Keratinocyte (primary cell): ENCODE results near the gene PIN1.
"Not testable (repeated sequence)": the region's sequence is repeated elsewhere in the genome, so short reads cannot be mapped to it uniquely, and the experiment has no call there.

Source experiments
- EZH2 ChIP-seq: IDR thresholded peaks from one replicate; pipeline ENCODE4 v1.6.1; 2012; ENCODE audit warnings: inconsistent platforms, mild to moderate bottlenecking, low read length, moderate library complexity
- TF ChIP-seq, protein P1 (sequence below), 3 experiments: IDR thresholded peaks in 1 of 3; conservative IDR thresholded peaks in 1 of 3; optimal IDR thresholded peaks in 1 of 3; 2 replicates in 2 of 3; 3 replicates in 1 of 3; pipeline versions ENCODE3 to v1.5.1; 2011; ENCODE audit warnings: low read length in 3 of 3, mild to moderate bottlenecking in 3 of 3, moderate library complexity in 2 of 3, control low read depth in 1 of 3, inconsistent platforms in 1 of 3; ENCODE audit not compliant: insufficient read depth in 2 of 3; ENCODE audit errors: extremely low read depth in 1 of 3

GRCh38 chr19:9843626-9844273, 8.6 kb downstream of the PIN1 start:
- TF ChIP-seq, protein P1, sequence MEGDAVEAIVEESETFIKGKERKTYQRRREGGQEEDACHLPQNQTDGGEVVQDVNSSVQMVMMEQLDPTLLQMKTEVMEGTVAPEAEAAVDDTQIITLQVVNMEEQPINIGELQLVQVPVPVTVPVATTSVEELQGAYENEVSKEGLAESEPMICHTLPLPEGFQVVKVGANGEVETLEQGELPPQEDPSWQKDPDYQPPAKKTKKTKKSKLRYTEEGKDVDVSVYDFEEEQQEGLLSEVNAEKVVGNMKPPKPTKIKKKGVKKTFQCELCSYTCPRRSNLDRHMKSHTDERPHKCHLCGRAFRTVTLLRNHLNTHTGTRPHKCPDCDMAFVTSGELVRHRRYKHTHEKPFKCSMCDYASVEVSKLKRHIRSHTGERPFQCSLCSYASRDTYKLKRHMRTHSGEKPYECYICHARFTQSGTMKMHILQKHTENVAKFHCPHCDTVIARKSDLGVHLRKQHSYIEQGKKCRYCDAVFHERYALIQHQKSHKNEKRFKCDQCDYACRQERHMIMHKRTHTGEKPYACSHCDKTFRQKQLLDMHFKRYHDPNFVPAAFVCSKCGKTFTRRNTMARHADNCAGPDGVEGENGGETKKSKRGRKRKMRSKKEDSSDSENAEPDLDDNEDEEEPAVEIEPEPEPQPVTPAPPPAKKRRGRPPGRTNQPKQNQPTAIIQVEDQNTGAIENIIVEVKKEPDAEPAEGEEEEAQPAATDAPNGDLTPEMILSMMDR (optimal IDR thresholded peaks at IDR 0.05 in 1 of 3, IDR thresholded peaks at IDR 0.05 in 1 of 3, conservative IDR thresholded peaks at IDR 0.05 in 1 of 3; ENCODE audit: extremely low read depth in 1 of 3, insufficient read depth in 2 of 3, low read length in 3 of 3): not testable (repeated sequence)
- not testable (repeated sequence) for TF ChIP-seq EZH2
